Muscle of leg (tissue), 11 donors: ENCODE measurements around the gene YEATS4. TPM values are rescaled to one million over a fixed set of nuclear protein-coding genes. Genes with fewer than 3 reads are reported as not detected.
A peak's percentile ranks its signal among the peaks of the same experiment; 100 is the strongest.

ENCODE experiments used
- DNase-seq: peaks from one replicate; pipeline ENCODE4 v3.0.0; 2013
- H3K27ac ChIP-seq: one replicate; pipeline ENCODE4 v1.5.1; 2013; ENCODE audit warnings: mild to moderate bottlenecking, low read length, control low read depth
- H3K27me3 ChIP-seq: one replicate; pipeline ENCODE4 v1.6.1; 2013; ENCODE audit warnings: low read length; ENCODE audit not compliant: control insufficient read depth, insufficient read depth
- H3K36me3 ChIP-seq: one replicate; pipeline ENCODE4 v1.6.1; 2013; ENCODE audit warnings: low read length; ENCODE audit not compliant: control insufficient read depth, insufficient read depth
- H3K4me1 ChIP-seq: one replicate; pipeline ENCODE4 v1.6.1; 2013; ENCODE audit warnings: low read length; ENCODE audit not compliant: control insufficient read depth, insufficient read depth
- H3K4me3 ChIP-seq: one replicate; pipeline ENCODE4 v1.5.1; 2013; ENCODE audit warnings: low read length, control low read depth
- H3K9me3 ChIP-seq: replicated peaks from 2 replicates; pipeline ENCODE4 v1.6.1; 2013; ENCODE audit warnings: low read depth, low read length; ENCODE audit not compliant: control insufficient read depth
- WGBS: methylation state at CpG from one replicate; pipeline ENCODE4 v1.1.5; 2013; ENCODE audit warnings: missing lambda C conversion rate; ENCODE audit not compliant: insufficient coverage; 5-methylcytosine and 5-hydroxymethylcytosine counted together
- polyA plus RNA-seq, 8 donors: library from polyadenylated mRNA; unstranded; fragments of 120-200 nt; gene quantifications; one replicate each; pipeline versions ENCODE4 v1.2.1 to v1.2.3, GENCODE V29; 2013; ENCODE audit warnings: inconsistent platforms in 1 of 8, low replicate concordance in 1 of 8; ENCODE audit not compliant: insufficient read length in 8 of 8, insufficient read depth in 1 of 8
- total RNA-seq: library from RNA; stranded (reverse); fragments of 120-200 nt; gene quantifications from one replicate; pipeline ENCODE4 v1.2.4, GENCODE V29; 2013

The YEATS4 gene
- total and polyA plus RNA-seq, 9 donors, result 11.4 to 16.1 (median 14.4) TPM

- Histone ChIP-seq H3K27me3 (no peaks in the 10 kb centered on the region), H3K36me3 (no peaks in the 10 kb centered on the region), H3K4me1 (no peaks in the 10 kb centered on the region), H3K9me3 (no peaks in the 10 kb centered on the region), H3K27ac (no peak overlapping the region), H3K4me3 (no peak overlapping the region)
- WGBS, result no CpG with 5 or more reads among the region's 2 CpGs
- no peak for DNase-seq
Measured at GRCh38 chr12:69406217-69406616, 46.7 kb downstream of the YEATS4 start.

- Histone ChIP-seq H3K9me3 (no peaks in the 10 kb centered on the region), H3K27ac (no peak overlapping the region), H3K27me3 (no peaks in the 10 kb centered on the region), H3K4me3 (no peak overlapping the region), H3K36me3 (no peaks in the 10 kb centered on the region), H3K4me1 (peaks cover 3% of the 10 kb centered on the region)
- WGBS, result 88% methylated on average over 6 of the region's 9 CpGs
- DNase-seq, result no peak
Measured at GRCh38 chr12:69410571-69410970, 51.0 kb downstream of the YEATS4 start.

- H3K4me1 ChIP-seq, result peaks cover 12% of the 10 kb centered on the region
- no peak overlapping the region for H3K4me3 ChIP-seq
- H3K27ac ChIP-seq, result no peak overlapping the region
- no peaks in the 10 kb centered on the region for H3K27me3 ChIP-seq
- H3K9me3 ChIP-seq, result no peaks in the 10 kb centered on the region
- WGBS, result 86% methylated on average over 2 of the region's 3 CpGs
- DNase-seq, result no peak
- H3K36me3 ChIP-seq, result no peaks in the 10 kb centered on the region
Measured at GRCh38 chr12:69412655-69413054, 53.1 kb downstream of the YEATS4 start.

GRCh38 chr12:69415471-69416275, 56.1 kb downstream of the YEATS4 start:
- Histone ChIP-seq H3K4me3 (no peak overlapping the region), H3K9me3 (no peaks in the 10 kb centered on the region), H3K27me3 (no peaks in the 10 kb centered on the region), H3K27ac (peak overlapping the region; percentile 17), H3K36me3 (no peaks in the 10 kb centered on the region), H3K4me1 (peaks cover 12% of the 10 kb centered on the region)
- WGBS, result 7% methylated on average over 5 of the region's 8 CpGs
- peak; percentile 94 for DNase-seq

- Histone ChIP-seq H3K36me3 (no peaks in the 10 kb centered on the region), H3K4me3 (no peak overlapping the region), H3K9me3 (no peaks in the 10 kb centered on the region), H3K27ac (no peak overlapping the region), H3K4me1 (peaks cover 12% of the 10 kb centered on the region), H3K27me3 (no peaks in the 10 kb centered on the region)
- 66% methylated on average over 2 of the region's 5 CpGs for WGBS
- DNase-seq, result no peak
Measured at GRCh38 chr12:69417231-69417630, 57.7 kb downstream of the YEATS4 start.

- Histone ChIP-seq H3K27ac (no peak overlapping the region), H3K9me3 (no peaks in the 10 kb centered on the region), H3K36me3 (no peaks in the 10 kb centered on the region), H3K4me1 (peaks cover 12% of the 10 kb centered on the region), H3K27me3 (no peaks in the 10 kb centered on the region), H3K4me3 (no peak overlapping the region)
- DNase-seq, result no peak
- WGBS, result no CpG with 5 or more reads among the region's 5 CpGs
Measured at GRCh38 chr12:69417741-69418167, 58.2 kb downstream of the YEATS4 start.

GRCh38 chr12:69419701-69420100, 60.2 kb downstream of the YEATS4 start:
- Histone ChIP-seq H3K27me3 (no peaks in the 10 kb centered on the region), H3K4me1 (peaks cover 12% of the 10 kb centered on the region), H3K36me3 (no peaks in the 10 kb centered on the region), H3K4me3 (no peak overlapping the region), H3K27ac (no peak overlapping the region), H3K9me3 (no peaks in the 10 kb centered on the region)
- WGBS, result no CpG with 5 or more reads among the region's 1 CpG
- no peak for DNase-seq

GRCh38 chr12:69421548-69421947, 62.0 kb downstream of the YEATS4 start:
- no peak overlapping the region for H3K4me3 ChIP-seq
- 50% methylated on average over 1 of the region's 3 CpGs for WGBS
- H3K27me3 ChIP-seq, result no peaks in the 10 kb centered on the region
- H3K9me3 ChIP-seq, result no peaks in the 10 kb centered on the region
- no peaks in the 10 kb centered on the region for H3K36me3 ChIP-seq
- H3K4me1 ChIP-seq, result no peaks in the 10 kb centered on the region
- no peak overlapping the region for H3K27ac ChIP-seq
- no peak for DNase-seq

GRCh38 chr12:69423037-69423905, 63.7 kb downstream of the YEATS4 start:
- no peak for DNase-seq
- Histone ChIP-seq H3K4me3 (no peak overlapping the region), H3K9me3 (no peaks in the 10 kb centered on the region), H3K27me3 (no peaks in the 10 kb centered on the region), H3K27ac (no peak overlapping the region), H3K4me1 (no peaks in the 10 kb centered on the region), H3K36me3 (no peaks in the 10 kb centered on the region)
- WGBS, result 100% methylated on average over 1 of the region's 5 CpGs

GRCh38 chr12:69425417-69425816, 65.9 kb downstream of the YEATS4 start:
- 83% methylated on average over 2 of the region's 3 CpGs for WGBS
- no peaks in the 10 kb centered on the region for H3K9me3 ChIP-seq
- no peak for DNase-seq

More at GRCh38 chr12:69425417-69425816, 65.9 kb downstream of the YEATS4 start:
- Histone ChIP-seq H3K4me3 (no peak overlapping the region), H3K27ac (no peak overlapping the region), H3K36me3 (no peaks in the 10 kb centered on the region), H3K4me1 (no peaks in the 10 kb centered on the region), H3K27me3 (no peaks in the 10 kb centered on the region)
